IMR-90 (cell line): ENCODE results near the gene SLC25A34. TPM values are rescaled to one million over a fixed set of nuclear protein-coding genes. Genes with fewer than 3 reads are reported as not detected.

Experiments used
- ATAC-seq: fragments of 200-7000 bp; cut with Tn5 transposase; 2 replicates; pipeline ENCODE4 v1.9.1; 2020; ENCODE audit warnings: low read depth, mild to moderate bottlenecking, moderate library complexity
- BruUV-seq: library from RNA; stranded (reverse); fragments of 400-500 nt; replicated peaks from 2 replicates; lab custom pipeline; 2021; lab: Mats Ljungman, UMichigan
- CTCF ChIA-PET: fragments of 300-600 bp; formaldehyde crosslinking; extraction: SDS; loops from one replicate; lab custom pipeline; 2021; ENCODE audit warnings: antibody characterized with exemption; lab: Yijun Ruan, JAX
- POLR2A ChIA-PET: fragments of 300-600 bp; sonication (Branson Sonifier 250); formaldehyde crosslinking; loops from one replicate; lab custom pipeline; 2022; ENCODE audit warnings: antibody characterized with exemption; ENCODE audit not compliant: unreplicated experiment; lab: Charles Lee
- DNase-seq: peaks from one replicate; pipeline ENCODE4 v3.0.0; 2013
- H2AFZ ChIP-seq: replicated peaks from 2 replicates; pipeline ENCODE3; 2013; ENCODE audit warnings: low read length, mild to moderate bottlenecking; ENCODE audit not compliant: poor library complexity
- H2AK5ac ChIP-seq: 2 replicates; pipeline ENCODE4 v1.6.1; 2013; ENCODE audit warnings: low read depth, low read length, inconsistent platforms
- H2AK9ac ChIP-seq: replicated peaks from 2 replicates; pipeline ENCODE3; 2013; ENCODE audit warnings: mild to moderate bottlenecking, low read depth, low read length, moderate library complexity; ENCODE audit not compliant: poor library complexity
- H2BK120ac ChIP-seq: 2 replicates; pipeline ENCODE4 v1.6.1; 2013; ENCODE audit warnings: low read depth, low read length, inconsistent platforms
- H2BK15ac ChIP-seq: 3 replicates; pipeline ENCODE4 v1.6.1; 2013; ENCODE audit warnings: low read depth, low read length, inconsistent platforms
- H2BK20ac ChIP-seq: 2 replicates; pipeline ENCODE4 v1.6.1; 2013; ENCODE audit warnings: low read depth, mild to moderate bottlenecking, inconsistent platforms, low read length, moderate library complexity
- H2BK5ac ChIP-seq: 2 replicates; pipeline ENCODE4 v1.6.1; 2013; ENCODE audit warnings: mild to moderate bottlenecking, low read depth, low read length, inconsistent platforms; ENCODE audit not compliant: poor library complexity, severe bottlenecking
- H3K14ac ChIP-seq: replicated peaks from 2 replicates; pipeline ENCODE4 v1.6.1; 2013; ENCODE audit warnings: low read depth, low read length, inconsistent platforms
- H3K18ac ChIP-seq: 2 replicates; pipeline ENCODE4 v1.6.1; 2013; ENCODE audit warnings: low read depth, low read length, control low read depth
- H3K23ac ChIP-seq: 2 replicates; pipeline ENCODE4 v1.6.1; 2013; ENCODE audit warnings: low read depth, low read length, inconsistent platforms
- H3K27ac ChIP-seq: 2 replicates; pipeline ENCODE4 v1.5.1; 2013; ENCODE audit warnings: mild to moderate bottlenecking, control low read depth, low read length; ENCODE audit not compliant: insufficient read depth
- H3K27me3 ChIP-seq: 2 replicates; pipeline ENCODE4 v1.6.1; 2013; ENCODE audit warnings: low read length; ENCODE audit not compliant: control insufficient read depth, insufficient read depth
- H3K36me3 ChIP-seq: 2 replicates; pipeline ENCODE4 v1.6.1; 2013; ENCODE audit warnings: low read length, mixed read lengths; ENCODE audit not compliant: control insufficient read depth, insufficient read depth
- H3K4ac ChIP-seq: 2 replicates; pipeline ENCODE4 v1.6.1; 2013; ENCODE audit warnings: low read depth, low read length, inconsistent platforms
- H3K4me1 ChIP-seq: 2 replicates; pipeline ENCODE4 v1.6.1; 2013; ENCODE audit warnings: low read length, mixed read lengths; ENCODE audit not compliant: control insufficient read depth, insufficient read depth
- H3K4me2 ChIP-seq: 2 replicates; pipeline ENCODE4 v1.6.1; 2013; ENCODE audit warnings: low read depth, mild to moderate bottlenecking, control low read depth, low read length, moderate library complexity
- H3K4me3 ChIP-seq: 2 replicates; pipeline ENCODE4 v1.5.1; 2013; ENCODE audit warnings: low read depth, mild to moderate bottlenecking, control low read depth, low read length, moderate library complexity; ENCODE audit not compliant: insufficient read depth
- H3K56ac ChIP-seq: 2 replicates; pipeline ENCODE4 v1.6.1; 2013; ENCODE audit warnings: low read length, inconsistent platforms; ENCODE audit not compliant: insufficient read depth; ENCODE audit errors: extremely low read depth
- H3K79me1 ChIP-seq, 2 experiments: 2 replicates each; pipeline ENCODE4 v1.6.1; 2013; ENCODE audit warnings: low read length in 2 of 2, inconsistent platforms in 1 of 2, low read depth in 1 of 2
- H3K9ac ChIP-seq: 2 replicates; pipeline ENCODE4 v1.6.1; 2013; ENCODE audit warnings: low read depth, low read length, control low read depth
- H3K9me1 ChIP-seq: 2 replicates; pipeline ENCODE4 v1.6.1; 2013; ENCODE audit warnings: low read length, inconsistent platforms; ENCODE audit not compliant: insufficient read depth
- H3K9me3 ChIP-seq: 2 replicates; pipeline ENCODE4 v1.6.1; 2013; ENCODE audit warnings: low read length; ENCODE audit not compliant: control insufficient read depth, insufficient read depth
- H4K20me1 ChIP-seq: 2 replicates; pipeline ENCODE4 v1.6.1; 2013; ENCODE audit warnings: low read length, inconsistent platforms; ENCODE audit not compliant: insufficient read depth
- H4K5ac ChIP-seq: 2 replicates; pipeline ENCODE4 v1.6.1; 2013; ENCODE audit warnings: mild to moderate bottlenecking, low read depth, low read length, control low read depth
- H4K8ac ChIP-seq, 2 experiments: 2 replicates each; pipeline ENCODE4 v1.6.1; 2013; ENCODE audit warnings: low read depth in 2 of 2, low read length in 2 of 2, control low read depth in 1 of 2, inconsistent platforms in 1 of 2
- H4K91ac ChIP-seq: 2 replicates; pipeline ENCODE4 v1.6.1; 2013; ENCODE audit warnings: low read depth, low read length, inconsistent platforms; ENCODE audit not compliant: insufficient read depth
- BHLHE40 ChIP-seq: fragments of 150-350 bp; IDR thresholded peaks from 2 replicates; pipeline ENCODE4 v1.6.1; 2016; ENCODE audit warnings: mild to moderate bottlenecking, low read depth, low read length
- FOS ChIP-seq: fragments of 150-350 bp; IDR thresholded peaks from 2 replicates; pipeline ENCODE4 v1.6.1; 2016; ENCODE audit warnings: low read depth, low read length
- RAD21 ChIP-seq: IDR thresholded peaks from 2 replicates; pipeline ENCODE4 v1.6.1; 2012; ENCODE audit warnings: low read length, improper control_type of control experiment
- WGBS, 2 experiments: methylation state at CpG; one replicate each; pipeline versions ENCODE4 v1.1.5 to v1.1.7; 2013; ENCODE audit warnings: missing lambda C conversion rate in 2 of 2; ENCODE audit not compliant: insufficient read length in 1 of 2; ENCODE audit errors: extremely low coverage in 2 of 2; 5-methylcytosine and 5-hydroxymethylcytosine counted together
- dilution Hi-C: fragments of 300-500 bp; cut with HindIII; formaldehyde crosslinking; loops from one replicate; pipeline ENCODE4 v1.14.3; 2018; ENCODE audit warnings: low sequenced_read_pairs; ENCODE audit not compliant: unreplicated experiment
- in situ Hi-C: fragments of 300-500 bp; cut with MboI; formaldehyde crosslinking; loops from 3 replicates; pipeline ENCODE4 v1.14.3; 2019; ENCODE audit warnings: low sequenced_read_pairs, inconsistent platforms, mixed read lengths
- intact Hi-C: fragments of 100-400 bp; cut with micrococcal nuclease; formaldehyde crosslinking; loops from 2 replicates; pipeline ENCODE4 v1.10.0; 2022
- polyA plus RNA-seq, 3 experiments: library from polyadenylated mRNA; depleted of rRNA; stranded (reverse); fragments of >200 nt; gene quantifications; 2 replicates each; pipeline ENCODE4 v1.2.3, GENCODE V29; 2012; ENCODE audit warnings: low replicate concordance in 1 of 3
- total RNA-seq: library from RNA; depleted of rRNA; stranded (reverse); fragments of >200 nt; gene quantifications from 2 replicates; pipeline ENCODE4 v1.2.3, GENCODE V29; 2012
- TF ChIP-seq, protein P1 (sequence below): fragments of 150-350 bp; IDR thresholded peaks from 2 replicates; pipeline ENCODE4 v1.6.1; 2017; ENCODE audit warnings: mild to moderate bottlenecking, antibody characterized with exemption, low read length, low read depth
- TF ChIP-seq, protein P2 (sequence below): fragments of 150-350 bp; IDR thresholded peaks from 2 replicates; pipeline ENCODE4 v1.6.1; 2016; ENCODE audit warnings: low read depth, mild to moderate bottlenecking, low read length, moderate library complexity, borderline replicate concordance

Gene SLC25A34
- total and polyA plus RNA-seq, 2 of the 4 experiments (the other 2 are of a cell fraction) = under 0.01 to 0.72 TPM

DNA sequence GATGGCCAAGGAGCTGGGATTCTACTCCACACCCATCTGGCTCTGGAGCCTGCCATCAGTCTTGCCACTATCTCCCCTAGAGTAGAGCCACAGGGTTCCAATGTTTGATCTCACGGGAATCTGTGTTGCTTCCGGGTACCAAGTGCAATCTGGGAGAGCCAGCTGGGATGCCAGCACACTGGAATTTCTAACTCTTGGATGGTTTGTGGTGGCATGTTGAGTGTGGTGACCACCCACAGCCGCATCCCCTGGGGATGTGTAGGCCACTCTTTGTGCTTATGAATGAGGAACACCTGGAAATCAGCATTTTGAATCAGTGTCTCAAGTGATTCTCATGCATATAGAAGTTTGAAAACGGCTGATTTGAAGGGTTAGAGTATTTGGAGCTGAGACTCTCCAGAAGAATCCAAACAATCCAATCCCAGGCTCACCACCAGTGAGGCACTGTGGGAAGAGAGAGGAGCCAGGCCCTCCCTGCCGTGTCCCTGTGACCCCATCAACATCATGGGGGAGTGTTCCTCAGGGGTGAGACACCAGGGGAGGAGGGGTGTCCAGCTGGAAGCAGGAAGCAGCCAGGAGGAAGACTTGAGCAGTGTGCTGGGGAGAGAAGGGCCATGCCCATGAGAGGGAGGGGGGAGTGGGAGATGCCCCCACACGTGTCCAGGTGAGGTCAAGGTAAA is 35.9 kb downstream of the SLC25A34 start:
- no peak overlapping the region for H3K4ac ChIP-seq
- H4K20me1 ChIP-seq = peaks cover 17% of the 10 kb centered on the region
- H3K36me3 ChIP-seq = peaks cover 72% of the 10 kb centered on the region
- H3K4me3 ChIP-seq = no peak overlapping the region
- ATAC-seq (peak; percentile 53), DNase-seq (peak; percentile 29)
- no peak overlapping the region for H3K23ac ChIP-seq
- no peak overlapping the region for H2BK120ac ChIP-seq
- H3K9ac ChIP-seq = no peak overlapping the region
- H2BK5ac ChIP-seq = peak overlapping the region; percentile 24
- H4K5ac ChIP-seq = no peak overlapping the region
- H2BK15ac ChIP-seq = no peak overlapping the region
- peaks cover 11% of the 10 kb centered on the region for H3K9me1 ChIP-seq
- H3K9me3 ChIP-seq = no peaks in the 10 kb centered on the region
- H2AK5ac ChIP-seq = no peak overlapping the region
- no peak overlapping the region for H2AFZ ChIP-seq
- intact Hi-C loops (no loop called here), dilution Hi-C loops (no loop called here), in situ Hi-C loops (no loop called here)
- peaks cover 10 to 36% of the 10 kb centered on the region in 2 experiments for H3K79me1 ChIP-seq
- H3K56ac ChIP-seq = no peak overlapping the region
- H3K14ac ChIP-seq = no peak overlapping the region
- H3K18ac ChIP-seq = no peak overlapping the region
- H4K8ac ChIP-seq = no peak overlapping the region
- no TSS peak for BruUV-seq
- TF ChIP-seq BHLHE40 (no peak), FOS (no peak), RAD21 (no peak)
- TF ChIP-seq, protein P1, sequence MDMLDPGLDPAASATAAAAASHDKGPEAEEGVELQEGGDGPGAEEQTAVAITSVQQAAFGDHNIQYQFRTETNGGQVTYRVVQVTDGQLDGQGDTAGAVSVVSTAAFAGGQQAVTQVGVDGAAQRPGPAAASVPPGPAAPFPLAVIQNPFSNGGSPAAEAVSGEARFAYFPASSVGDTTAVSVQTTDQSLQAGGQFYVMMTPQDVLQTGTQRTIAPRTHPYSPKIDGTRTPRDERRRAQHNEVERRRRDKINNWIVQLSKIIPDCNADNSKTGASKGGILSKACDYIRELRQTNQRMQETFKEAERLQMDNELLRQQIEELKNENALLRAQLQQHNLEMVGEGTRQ = no peak
- TF ChIP-seq, protein P2, sequence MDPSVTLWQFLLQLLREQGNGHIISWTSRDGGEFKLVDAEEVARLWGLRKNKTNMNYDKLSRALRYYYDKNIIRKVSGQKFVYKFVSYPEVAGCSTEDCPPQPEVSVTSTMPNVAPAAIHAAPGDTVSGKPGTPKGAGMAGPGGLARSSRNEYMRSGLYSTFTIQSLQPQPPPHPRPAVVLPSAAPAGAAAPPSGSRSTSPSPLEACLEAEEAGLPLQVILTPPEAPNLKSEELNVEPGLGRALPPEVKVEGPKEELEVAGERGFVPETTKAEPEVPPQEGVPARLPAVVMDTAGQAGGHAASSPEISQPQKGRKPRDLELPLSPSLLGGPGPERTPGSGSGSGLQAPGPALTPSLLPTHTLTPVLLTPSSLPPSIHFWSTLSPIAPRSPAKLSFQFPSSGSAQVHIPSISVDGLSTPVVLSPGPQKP = no peak
- no peaks in the 10 kb centered on the region for H3K27me3 ChIP-seq
- no peak overlapping the region for H3K27ac ChIP-seq
- H2BK20ac ChIP-seq = no peak overlapping the region
- WGBS, 2 experiments = no CpG with 5 or more reads among the region's 6 CpGs
- peak overlapping the region; percentile 82 for H2AK9ac ChIP-seq
- H4K91ac ChIP-seq = no peak overlapping the region
- no peak overlapping the region for H3K4me2 ChIP-seq
- ChIA-PET CTCF (interaction anchor here (0.6 to 1.5 kb wide), 2 partner anchors 20 to 135 kb away, joined by 3 to 5 read pairs; no protein-coding TSS in a partner anchor), POLR2A (no interaction called here)
- no peaks in the 10 kb centered on the region for H3K4me1 ChIP-seq
